ENCODE results near the gene SMO. TPM values are rescaled to one million over a fixed set of nuclear protein-coding genes. Genes with fewer than 3 reads are reported as not detected.

Gene SMO
- total RNA-seq, 1 experiment from 2014 or later, result 15.7 TPM

DNA sequence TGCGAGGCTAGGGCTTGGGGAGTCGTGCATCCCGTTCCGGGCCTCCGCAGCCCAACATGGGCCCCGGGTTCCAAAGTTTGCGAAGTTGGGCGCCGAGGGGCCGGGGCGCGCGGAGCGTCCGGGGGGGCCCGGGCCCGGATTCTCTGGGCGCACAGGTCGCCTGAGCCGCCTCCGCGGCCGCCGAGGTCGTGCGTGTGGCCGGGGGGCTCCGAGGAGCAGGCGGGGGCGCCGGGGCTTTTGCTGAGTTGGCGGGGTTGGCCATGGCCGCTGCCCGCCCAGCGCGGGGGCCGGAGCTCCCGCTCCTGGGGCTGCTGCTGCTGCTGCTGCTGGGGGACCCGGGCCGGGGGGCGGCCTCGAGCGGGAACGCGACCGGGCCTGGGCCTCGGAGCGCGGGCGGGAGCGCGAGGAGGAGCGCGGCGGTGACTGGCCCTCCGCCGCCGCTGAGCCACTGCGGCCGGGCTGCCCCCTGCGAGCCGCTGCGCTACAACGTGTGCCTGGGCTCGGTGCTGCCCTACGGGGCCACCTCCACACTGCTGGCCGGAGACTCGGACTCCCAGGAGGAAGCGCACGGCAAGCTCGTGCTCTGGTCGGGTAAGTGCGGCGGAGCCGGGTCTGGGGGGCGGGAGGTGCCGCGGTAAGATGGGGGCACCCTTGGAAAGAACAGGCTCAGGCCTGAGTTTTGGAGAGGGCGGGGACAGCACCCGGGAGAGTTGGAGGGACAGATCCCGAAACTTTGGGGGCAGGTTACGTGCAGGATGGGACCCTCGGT, 643 bp downstream of the SMO start:
- Histone ChIP-seq H3K9ac (ENCODE audit: low read length) (peak overlapping the region; percentile 64), H3K36me3 (ENCODE audit: low read depth, low read length) (no peaks in the 10 kb centered on the region), H3K27ac (ENCODE audit: low read length) (no peak overlapping the region), H3K79me2 (ENCODE audit: low read length) (peaks cover 10% of the 10 kb centered on the region; the same call in 1 of the 2 replicates), H3K9me2 (replicated peaks; ENCODE audit: low read length) (no peaks in the 10 kb centered on the region), H3K9me3 (ENCODE audit: low read length) (no peaks in the 10 kb centered on the region), H2AFZ (ENCODE audit: low read length) (peak overlapping the region; percentile 89), H4K20me1 (ENCODE audit: low read length) (no peaks in the 10 kb centered on the region), H3K4me1 (ENCODE audit: insufficient read depth, low read length) (peaks cover 9% of the 10 kb centered on the region; the same call in 1 of the 2 replicates), H3K27me3 (ENCODE audit: low read length) (no peaks in the 10 kb centered on the region), H3K4me2 (ENCODE audit: low read length) (peak overlapping the region; percentile 87), H3K4me3 (ENCODE audit: low read length) (peak overlapping the region; percentile 89), H3F3A (ENCODE audit: low read length, unreplicated experiment) (no peaks in the 10 kb centered on the region)
- BruUV-seq (replicated peaks), result no TSS peak
- ChIA-PET CTCF (interaction anchor here (1.0 kb wide), 1 partner anchor 25 kb away, joined by 6 read pairs; no protein-coding TSS in a partner anchor), POLR2A (ENCODE audit: unreplicated experiment) (no interaction called here)
- DNase-seq, result no peak
- ATAC-seq, result peak; percentile 41
- intact Hi-C loops (cut with micrococcal nuclease), result no loop called here
- TF ChIP-seq EZH2phosphoT487 (IDR thresholded peaks at IDR 0.05; ENCODE audit: borderline replicate concordance, low read length) (no peak), CTCF (conservative IDR thresholded peaks at IDR 0.05; ENCODE audit: low read depth, low read length) (no peak), EZH2 (IDR thresholded peaks at IDR 0.05; ENCODE audit: low read length, unreplicated experiment) (no peak)

DNA sequence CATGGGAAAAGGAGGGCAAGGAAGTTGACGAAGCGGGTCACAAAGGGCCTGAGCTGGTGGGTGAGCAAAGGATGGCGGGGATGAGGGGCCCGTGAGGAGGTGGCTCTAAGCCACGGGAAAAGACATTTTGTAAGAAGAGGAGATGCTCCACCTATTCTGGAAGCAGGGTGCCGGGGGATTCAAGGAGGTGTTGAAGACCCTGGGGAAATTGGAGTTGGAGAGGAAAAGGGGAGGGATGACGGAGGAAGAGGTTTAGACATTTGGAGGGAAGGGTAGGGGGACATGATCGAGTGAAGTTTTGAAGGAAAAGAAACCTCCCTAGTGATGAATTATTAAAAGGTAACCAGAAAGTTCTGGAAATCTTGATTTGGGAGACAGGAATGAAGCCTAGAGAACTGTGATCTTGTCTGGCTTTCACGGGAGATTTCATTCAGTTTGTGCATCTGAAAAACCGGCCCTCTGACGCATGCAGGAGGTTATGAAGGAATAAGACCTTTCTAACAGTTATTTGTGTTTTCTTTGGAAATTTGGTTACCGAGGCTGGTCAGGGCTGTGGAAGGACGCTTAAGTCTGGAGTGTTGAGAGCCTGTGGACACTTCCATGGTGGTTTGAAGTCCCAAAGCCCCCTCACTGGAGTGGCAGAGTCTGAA, 1.4 kb downstream of the SMO start:
- Histone ChIP-seq H4K20me1 (ENCODE audit: low read length) (no peaks in the 10 kb centered on the region), H3K4me2 (ENCODE audit: low read length) (peak overlapping the region; percentile 87), H3F3A (ENCODE audit: low read length, unreplicated experiment) (no peaks in the 10 kb centered on the region), H3K9me2 (replicated peaks; ENCODE audit: low read length) (no peaks in the 10 kb centered on the region), H3K9ac (ENCODE audit: low read length) (peak overlapping the region; percentile 64; the same call in 1 of the 2 replicates), H3K4me1 (ENCODE audit: insufficient read depth, low read length) (peaks cover 9% of the 10 kb centered on the region; the same call in 1 of the 2 replicates), H3K36me3 (ENCODE audit: low read depth, low read length) (no peaks in the 10 kb centered on the region), H3K27me3 (ENCODE audit: low read length) (no peaks in the 10 kb centered on the region), H3K9me3 (ENCODE audit: low read length) (no peaks in the 10 kb centered on the region), H2AFZ (ENCODE audit: low read length) (peak overlapping the region; percentile 89), H3K4me3 (ENCODE audit: low read length) (peak overlapping the region; percentile 89), H3K79me2 (ENCODE audit: low read length) (peaks cover 10% of the 10 kb centered on the region; the same call in 1 of the 2 replicates), H3K27ac (ENCODE audit: low read length) (no peak overlapping the region)
- ATAC-seq (no peak), DNase-seq (no peak)
- BruUV-seq (replicated peaks), result no TSS peak
- intact Hi-C loops (cut with micrococcal nuclease), result no loop called here
- ChIA-PET CTCF (no interaction called here), POLR2A (ENCODE audit: unreplicated experiment) (no interaction called here)
- no peak for TF ChIP-seq EZH2 (IDR thresholded peaks at IDR 0.05; ENCODE audit: low read length, unreplicated experiment)
- TF ChIP-seq EZH2phosphoT487 (IDR thresholded peaks at IDR 0.05; ENCODE audit: borderline replicate concordance, low read length), result no peak
- TF ChIP-seq CTCF (conservative IDR thresholded peaks at IDR 0.05; ENCODE audit: low read depth, low read length), result no peak
